NCI-H1048 (cell line): ENCODE data around the gene SORD.
"Not testable (repeated sequence)": the region's sequence is repeated elsewhere in the genome, so short reads cannot be mapped to it uniquely, and the experiment has no call there.

ENCODE experiments used
- DNase-seq: peaks from one replicate; lab custom pipeline; 2025; lab: John Stamatoyannopoulos, UW

SORD gene

GRCh38 chr15:45097466-45097865, 74.5 kb downstream of the SORD start:
- DNase-seq: no peak

GRCh38 chr15:45099549-45100165, 76.7 kb downstream of the SORD start:
- DNase-seq: no peak

GRCh38 chr15:45100884-45101625, 78.1 kb downstream of the SORD start:
- DNase-seq: no peak

GRCh38 chr15:45101749-45102148, 78.8 kb downstream of the SORD start:
- DNase-seq: no peak

GRCh38 chr15:45102226-45102625, 79.2 kb downstream of the SORD start:
- no peak for DNase-seq

- DNase-seq: not testable (repeated sequence)
Measured at GRCh38 chr15:45104170-45104569, 81.2 kb downstream of the SORD start.

GRCh38 chr15:45105586-45105985, 82.6 kb downstream of the SORD start:
- DNase-seq: no peak

- no peak for DNase-seq
Measured at GRCh38 chr15:45106002-45106790, 83.2 kb downstream of the SORD start.

- no peak for DNase-seq
Measured at GRCh38 chr15:45107941-45108630, 85.1 kb downstream of the SORD start.

- DNase-seq: no peak
Measured at GRCh38 chr15:45110256-45110820, 87.3 kb downstream of the SORD start.

GRCh38 chr15:45111390-45112142, 88.6 kb downstream of the SORD start:
- no peak for DNase-seq

- no peak for DNase-seq
Measured at GRCh38 chr15:45112143-45112590, 89.2 kb downstream of the SORD start.

- no peak for DNase-seq
Measured at GRCh38 chr15:45112591-45113379, 89.8 kb downstream of the SORD start.

GRCh38 chr15:45113380-45113990, 90.5 kb downstream of the SORD start:
- no peak for DNase-seq

GRCh38 chr15:45114076-45114750, 91.2 kb downstream of the SORD start, which contains the start of the genes DUOX2 and DUOXA2:
TSS of gene DUOX2 (minus strand) at chr15:45114172. CDS start at chr15:45113411, 761 bp downstream.
TSS of gene DUOXA2 (plus strand) at chr15:45114326. CDS start at chr15:45114606, 280 bp downstream.
- DNase-seq: no peak

- DNase-seq: no peak
Measured at GRCh38 chr15:45114751-45115085, 91.7 kb downstream of the SORD start.

GRCh38 chr15:45115312-45115820, 92.4 kb downstream of the SORD start:
- no peak for DNase-seq

GRCh38 chr15:45116006-45116481, 93.0 kb downstream of the SORD start:
- DNase-seq: no peak
